DMS114 treated with DMSO at 0.1 percent for 48 hours (cell line): ENCODE measurements around the gene LRP1-AS.

Experiments
- DNase-seq: peaks from one replicate; lab custom pipeline; 2025; ENCODE audit not compliant: unreplicated experiment; lab: John Stamatoyannopoulos, UW

LRP1-AS gene

DNA sequence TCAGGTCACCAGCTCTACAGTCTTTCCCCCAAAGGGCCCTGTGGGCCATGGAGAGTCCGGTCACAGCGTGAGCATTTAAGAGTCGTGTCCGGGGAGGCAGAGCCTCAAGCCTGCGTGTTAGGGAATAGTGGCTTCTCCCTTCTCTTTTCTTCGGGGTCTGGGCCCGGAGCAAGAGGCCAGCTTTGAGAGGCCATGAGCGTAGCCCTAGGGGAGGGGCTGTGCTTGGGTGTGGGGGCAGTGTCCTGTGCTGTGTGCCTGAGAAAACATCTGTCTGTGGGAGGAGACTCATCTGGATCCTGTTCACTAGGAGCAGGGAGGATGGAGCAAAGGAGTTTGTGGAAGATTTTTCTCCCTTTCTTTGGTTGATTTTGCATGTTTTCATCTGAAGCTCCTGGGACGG lies 5.3 kb downstream of the LRP1-AS start:
- no peak for DNase-seq

DNA sequence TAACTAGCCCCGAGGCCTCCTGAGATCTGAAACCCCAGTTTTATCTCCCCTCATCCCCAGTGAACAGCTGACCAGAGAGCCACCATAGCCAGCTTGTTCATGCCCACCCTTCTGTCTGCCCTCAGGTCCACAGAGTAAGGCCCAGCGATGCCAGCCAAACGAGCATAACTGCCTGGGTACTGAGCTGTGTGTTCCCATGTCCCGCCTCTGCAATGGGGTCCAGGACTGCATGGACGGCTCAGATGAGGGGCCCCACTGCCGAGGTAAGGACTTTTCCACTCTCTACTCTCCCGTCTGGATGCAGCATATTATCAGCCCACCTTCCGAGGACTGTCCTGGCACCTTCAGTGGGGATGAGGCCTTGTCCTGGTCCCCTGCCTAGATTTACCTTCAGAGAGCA lies 6.2 kb downstream of the LRP1-AS start:
- DNase-seq = no peak

DNA sequence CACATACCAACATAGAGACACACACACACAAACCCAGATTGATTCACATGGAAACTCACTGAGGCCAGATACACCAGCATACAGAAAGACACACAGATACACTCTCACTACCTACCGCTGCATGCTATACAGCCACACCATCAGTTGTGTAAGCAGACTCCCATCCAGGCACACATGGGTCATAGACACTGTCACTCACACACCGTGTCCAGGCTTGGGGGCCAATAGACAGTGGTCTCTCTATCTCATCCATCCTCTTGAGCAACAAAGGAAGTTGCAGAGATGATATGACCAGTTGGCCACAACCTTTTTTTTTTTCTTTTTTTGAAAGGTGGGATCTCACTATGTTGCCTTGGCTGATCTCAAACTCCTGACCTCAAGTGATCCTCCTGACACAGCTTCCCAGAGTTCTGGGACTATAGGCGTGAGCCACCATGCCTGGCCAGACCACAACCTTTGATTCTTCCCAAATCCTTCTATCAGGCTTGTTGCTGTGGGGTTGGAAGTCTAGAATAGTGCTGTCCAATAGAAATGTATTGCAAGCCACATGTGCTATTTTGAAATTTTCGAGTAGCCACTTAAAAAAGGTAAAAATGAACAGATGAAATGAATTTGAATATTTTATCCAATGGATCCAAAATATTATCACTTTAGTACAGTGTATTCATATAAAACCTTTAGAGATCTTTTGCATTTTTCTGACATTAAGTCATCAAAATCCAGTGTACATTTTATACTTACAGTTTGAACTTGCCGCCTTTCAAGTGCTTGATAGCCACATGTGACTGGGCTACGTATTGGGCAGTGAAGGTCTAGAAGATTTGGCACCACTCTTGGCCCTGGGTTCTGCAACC lies 7.4 kb downstream of the LRP1-AS start:
- DNase-seq = no peak

DNA sequence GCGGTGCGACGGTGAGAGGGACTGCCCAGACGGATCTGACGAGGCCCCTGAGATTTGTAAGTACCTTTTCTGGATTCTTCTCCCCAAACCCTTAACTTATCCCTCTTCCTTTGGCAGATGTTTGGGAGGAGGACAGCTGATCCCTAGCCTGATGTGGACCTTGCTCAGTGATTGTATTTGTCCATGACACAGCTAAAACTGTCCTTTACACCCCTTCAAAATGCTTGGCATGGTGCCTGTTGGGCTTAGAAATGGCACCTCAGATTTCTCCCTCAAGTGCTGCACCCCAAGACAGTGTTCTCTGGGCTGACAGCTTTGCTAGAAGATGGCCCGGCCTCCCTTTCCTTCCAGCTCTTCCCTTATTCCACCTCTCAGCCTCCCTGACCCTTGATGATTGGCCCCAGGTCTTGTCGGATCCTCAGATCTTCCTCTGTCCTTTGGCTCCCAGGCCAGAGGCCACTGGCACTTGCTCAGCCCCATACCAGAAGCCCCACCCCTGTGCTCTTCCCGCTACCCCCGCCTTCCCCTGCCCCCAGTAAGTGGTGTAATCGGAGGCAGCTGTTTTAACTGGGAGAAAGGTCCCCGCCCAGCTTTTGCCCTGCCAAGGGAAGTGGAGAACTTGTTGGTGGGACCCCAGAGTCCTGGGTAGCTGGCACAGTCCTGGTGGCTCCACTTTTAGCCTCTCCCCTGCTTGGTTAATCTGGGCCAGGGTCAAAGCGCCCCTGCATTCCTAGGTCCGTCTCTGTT lies 8.7 kb downstream of the LRP1-AS start:
- no peak for DNase-seq

DNA sequence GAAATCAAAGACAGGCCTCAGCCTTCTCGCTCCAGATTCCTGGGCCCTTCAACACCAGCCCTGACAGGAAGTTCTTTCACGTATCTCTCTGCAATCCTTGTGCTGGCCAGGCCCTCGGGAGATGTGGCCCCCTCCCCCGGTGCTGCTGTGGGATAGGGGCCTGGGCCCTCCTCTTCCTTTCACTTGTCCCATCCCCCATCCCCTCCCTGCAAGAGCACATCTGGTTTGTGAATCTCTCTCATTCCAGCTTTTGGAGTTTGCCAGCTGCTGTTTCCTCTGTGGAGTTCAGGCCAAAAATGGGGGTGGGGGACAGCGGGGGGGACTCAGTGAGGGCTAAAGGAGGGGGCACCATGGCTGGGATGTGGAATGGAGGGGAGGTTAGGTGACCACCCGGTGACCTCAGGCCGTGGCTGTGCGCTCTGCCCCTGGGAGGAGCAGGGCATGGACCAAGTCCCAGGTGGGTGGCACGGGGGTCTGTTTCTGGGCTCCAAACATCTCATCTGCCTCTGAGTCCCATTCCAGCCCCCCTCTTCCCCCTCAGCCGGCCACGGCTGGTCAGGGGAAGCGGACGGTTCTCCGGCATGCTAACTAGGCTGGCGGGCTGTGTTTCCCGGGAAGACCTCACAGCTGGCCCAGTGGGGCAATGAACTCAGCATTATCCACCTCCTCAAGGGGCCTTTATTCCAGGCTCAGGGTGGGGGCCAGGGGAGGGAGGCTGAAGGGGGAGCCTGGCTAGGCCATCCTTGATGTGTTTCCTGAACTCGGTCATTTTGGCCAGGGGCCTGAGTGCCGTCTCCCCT lies 11.7 kb downstream of the LRP1-AS start:
- DNase-seq = no peak

DNA sequence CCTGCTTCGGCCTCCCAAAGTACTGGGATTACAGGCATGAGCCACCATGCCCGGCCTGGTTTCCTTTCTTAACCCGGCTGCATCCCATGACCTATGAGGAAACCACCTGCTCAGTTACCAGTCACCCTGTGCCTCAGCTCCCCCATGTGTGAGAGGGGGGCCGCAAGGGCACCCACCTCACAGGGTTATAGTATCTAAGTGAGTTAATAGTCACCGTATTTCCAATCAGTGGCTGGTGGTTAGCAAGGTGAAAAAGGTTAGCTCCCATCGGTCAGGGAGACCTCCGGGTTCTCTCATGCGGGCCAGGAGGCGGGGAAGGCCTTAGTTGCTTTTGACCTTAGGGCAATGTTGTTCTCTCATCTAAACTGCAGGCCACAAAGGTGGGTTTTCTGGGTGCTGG lies 12.5 kb downstream of the LRP1-AS start:
- no peak for DNase-seq

DNA sequence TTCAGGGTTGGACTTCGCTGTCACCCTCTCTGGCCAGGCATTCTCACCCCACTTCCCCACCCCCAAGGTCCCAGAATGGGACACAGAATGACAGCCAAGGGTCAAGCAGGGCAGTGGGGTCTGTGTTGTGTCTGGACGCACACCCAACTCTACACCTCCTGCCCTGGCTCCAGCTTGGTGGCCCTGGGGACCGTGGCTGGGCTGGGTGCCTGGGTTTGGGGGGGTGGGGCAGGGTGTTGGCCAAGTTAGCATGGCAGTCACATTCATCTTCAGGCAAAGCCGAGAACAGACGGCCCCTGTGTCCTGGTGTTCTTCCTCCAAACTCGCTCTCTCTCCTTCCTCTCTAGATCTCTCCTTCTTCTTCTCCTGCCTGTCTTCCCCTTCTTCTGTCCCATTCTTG lies 13.5 kb downstream of the LRP1-AS start:
- DNase-seq = no peak

DNA sequence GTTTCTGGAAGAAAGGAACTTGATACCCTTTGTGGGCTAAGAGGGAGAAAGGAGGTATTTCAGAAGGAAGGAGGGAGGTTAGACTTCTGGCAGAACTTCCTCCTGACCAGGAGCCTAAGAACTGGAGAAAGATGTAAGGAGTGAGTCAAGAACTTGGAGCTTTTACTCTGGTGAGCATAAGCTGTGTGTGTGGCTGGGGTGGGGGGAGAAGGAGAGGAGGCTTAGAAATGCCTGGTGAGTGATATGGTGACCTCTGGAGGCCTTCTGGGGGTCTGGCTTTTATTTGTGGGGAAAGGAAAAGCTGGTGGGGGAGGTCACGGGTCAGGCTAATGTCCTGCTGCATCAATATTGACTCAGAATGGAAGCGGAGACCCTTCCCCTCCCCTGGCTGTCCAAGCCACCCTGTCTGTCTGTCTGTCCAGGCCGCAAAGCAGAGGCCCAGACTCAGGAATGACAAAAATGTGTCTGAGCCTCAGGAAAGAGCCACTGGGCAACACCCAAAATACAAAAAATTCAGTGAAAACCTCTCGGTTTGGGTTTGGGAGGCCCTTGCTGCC lies 14.3 kb downstream of the LRP1-AS start:
- no peak for DNase-seq

DNA sequence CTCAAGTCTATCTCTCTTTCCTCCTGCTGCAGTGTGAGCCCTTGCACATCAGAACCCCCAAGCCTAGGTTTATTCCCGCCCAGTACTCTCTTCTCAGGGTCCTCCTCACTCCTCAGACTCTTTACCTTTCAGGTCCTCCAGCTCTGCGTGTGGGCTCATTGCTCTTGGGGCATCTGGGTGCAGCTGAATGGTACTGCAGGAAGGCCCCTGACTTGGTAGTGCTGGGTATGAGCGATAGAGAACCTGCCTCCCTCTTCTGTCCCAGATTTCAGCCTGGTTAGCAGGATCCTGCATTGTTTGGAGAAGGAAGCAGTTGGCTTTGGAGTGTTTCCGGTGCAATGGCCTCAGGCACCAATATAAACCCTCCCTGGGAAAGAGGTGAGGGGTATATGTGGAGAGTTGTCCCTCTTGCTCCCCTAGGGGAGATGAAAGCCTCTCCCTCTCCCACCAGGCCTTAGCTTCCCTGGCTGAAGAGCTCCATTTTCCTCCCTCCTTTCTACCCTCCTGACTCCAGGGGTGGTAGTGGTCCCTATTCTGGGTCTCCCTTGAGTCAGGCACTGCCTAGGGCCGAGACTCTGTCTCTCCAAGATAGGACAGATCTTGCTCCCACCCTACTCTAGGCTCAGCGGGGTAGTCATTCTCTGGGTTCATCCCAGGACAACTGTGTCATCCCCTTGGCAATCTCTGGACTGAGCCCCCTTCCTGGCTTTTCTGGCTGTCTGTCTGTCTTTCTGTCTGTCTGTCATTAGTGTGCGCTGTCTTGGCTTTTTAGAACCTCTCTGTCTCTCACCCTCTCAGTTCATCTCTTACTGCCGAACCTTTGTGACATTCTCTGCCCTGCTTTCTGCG lies 15.3 kb downstream of the LRP1-AS start:
- no peak for DNase-seq

DNA sequence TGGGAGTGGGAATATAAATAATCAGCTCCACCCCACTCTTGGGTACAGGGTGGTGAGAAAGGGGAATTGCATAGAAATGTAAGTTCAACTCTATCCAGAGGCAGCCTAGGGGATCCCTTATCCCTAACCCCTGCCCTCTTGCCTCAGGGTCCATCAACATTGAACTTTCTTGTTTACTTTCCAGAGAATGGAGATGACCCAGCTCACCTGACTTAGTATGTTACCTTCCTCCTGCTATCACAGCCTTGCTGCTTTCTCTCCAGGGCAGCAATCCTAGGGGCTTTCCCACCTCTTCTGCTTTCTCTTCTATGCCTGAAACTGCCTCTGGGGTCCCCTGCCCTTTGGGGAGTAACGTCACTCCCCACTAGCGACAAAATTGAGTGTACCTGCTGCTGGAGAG lies 16.5 kb downstream of the LRP1-AS start:
- no peak for DNase-seq

DNA sequence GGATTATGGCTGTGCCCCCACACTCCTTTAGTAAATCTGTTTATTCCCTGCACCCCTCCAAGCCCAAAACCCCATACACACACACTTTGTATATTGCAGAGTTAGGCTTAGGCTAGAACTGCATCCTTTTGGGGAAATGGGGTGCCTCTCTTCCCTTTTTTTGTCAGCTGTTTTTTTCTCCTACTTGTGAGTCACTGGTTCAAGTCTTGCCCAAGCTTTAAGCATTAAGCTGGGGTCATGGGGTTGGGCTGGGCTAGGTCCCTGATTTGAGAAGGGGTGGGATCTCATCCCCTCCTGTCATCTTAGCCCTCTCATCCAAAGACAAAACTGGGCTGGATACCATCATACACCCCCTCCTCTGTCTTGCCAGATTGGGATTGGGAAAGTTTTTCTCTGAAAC lies 17.5 kb downstream of the LRP1-AS start:
- DNase-seq = no peak

DNA sequence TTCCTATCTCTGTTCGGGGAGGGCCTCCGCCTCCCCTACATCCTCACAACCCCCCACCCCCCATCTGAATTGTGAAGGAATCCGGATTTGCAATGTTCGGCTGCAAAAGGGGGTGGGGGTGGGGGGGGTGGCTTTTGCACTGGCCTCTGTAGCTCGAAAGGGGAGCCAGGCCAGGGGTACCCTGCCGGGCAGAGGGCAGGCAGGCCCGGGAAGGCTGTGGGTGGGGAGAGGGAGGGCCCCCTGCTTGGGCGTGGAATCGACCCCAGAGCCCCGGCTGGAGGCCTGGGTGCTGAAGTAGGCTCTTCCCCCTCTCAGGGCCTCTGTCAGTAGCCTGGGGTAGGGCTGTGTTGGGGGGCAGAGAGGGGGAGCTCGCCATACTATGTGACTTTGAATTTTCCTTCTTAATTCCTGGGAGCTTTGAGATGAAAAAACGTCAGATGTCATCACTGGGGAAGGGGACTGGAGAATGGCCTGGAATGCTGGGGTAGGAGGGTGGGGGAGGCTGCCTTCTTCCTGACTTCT lies 18.0 kb downstream of the LRP1-AS start:
- no peak for DNase-seq

DNA sequence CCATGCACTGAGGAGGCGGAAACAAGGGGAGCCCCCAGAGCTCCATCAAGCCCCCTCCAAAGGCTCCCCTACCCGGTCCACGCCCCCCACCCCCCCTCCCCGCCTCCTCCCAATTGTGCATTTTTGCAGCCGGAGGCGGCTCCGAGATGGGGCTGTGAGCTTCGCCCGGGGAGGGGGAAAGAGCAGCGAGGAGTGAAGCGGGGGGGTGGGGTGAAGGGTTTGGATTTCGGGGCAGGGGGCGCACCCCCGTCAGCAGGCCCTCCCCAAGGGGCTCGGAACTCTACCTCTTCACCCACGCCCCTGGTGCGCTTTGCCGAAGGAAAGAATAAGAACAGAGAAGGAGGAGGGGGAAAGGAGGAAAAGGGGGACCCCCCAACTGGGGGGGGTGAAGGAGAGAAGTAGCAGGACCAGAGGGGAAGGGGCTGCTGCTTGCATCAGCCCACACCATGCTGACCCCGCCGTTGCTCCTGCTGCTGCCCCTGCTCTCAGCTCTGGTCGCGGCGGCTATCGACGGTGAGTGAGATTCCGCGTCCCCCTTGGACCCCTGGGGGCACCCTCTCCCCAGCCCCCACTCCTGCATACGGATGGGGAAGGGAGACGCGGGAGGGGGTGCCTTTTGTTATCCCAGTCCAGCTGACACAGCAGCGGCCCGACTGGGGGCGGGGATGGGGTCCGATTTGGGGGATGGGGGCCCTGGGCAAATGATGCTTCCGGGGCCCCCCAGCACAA lies 18.7 kb downstream of the LRP1-AS start:
- DNase-seq = no peak

DNA sequence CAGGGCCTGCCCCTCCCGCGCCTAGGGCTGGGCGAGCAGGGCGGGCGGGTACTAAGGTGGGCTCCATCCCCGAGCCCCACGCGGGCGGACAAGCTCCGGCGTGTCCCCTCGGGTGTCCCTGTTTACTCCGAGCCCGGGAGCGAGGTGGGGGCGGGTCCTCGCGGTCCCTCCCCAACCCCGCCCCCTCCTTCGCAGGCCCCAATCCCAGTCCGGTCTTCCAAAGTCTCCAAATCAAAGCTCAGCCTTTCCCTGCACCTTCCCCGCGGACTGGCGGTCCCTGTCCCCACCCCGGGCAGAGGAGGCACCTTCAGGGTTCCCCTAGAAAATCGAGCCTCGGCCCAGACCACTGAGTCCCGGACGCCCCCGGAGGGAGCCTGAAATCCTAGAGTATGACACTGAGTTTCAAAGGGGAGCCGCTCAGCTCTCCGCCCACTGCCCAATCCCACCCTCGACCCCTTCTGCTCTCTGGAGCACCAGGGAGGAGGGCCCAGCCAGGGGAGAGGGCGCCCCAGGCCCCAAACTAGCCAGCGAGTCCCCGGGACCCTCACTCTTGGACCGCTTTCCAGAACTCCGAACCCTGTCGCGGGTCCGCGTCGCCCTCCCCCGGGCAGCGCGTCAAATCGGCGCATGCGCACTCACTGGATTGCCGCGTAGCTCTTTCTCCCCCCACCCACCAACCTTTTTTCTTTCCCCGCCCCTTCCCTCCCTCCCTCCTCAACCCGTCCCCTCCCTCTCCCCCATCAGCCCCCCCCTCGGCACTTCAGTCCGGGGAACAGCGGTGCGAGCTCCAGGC lies 19.5 kb downstream of the LRP1-AS start, which contains the start of gene LRP1:
LRP1 (plus strand) TSS at position 758 of the 793 bp plus-strand sequence. CDS start 482 bp downstream, outside the sequence.
- peak; percentile 75 for DNase-seq

DNA sequence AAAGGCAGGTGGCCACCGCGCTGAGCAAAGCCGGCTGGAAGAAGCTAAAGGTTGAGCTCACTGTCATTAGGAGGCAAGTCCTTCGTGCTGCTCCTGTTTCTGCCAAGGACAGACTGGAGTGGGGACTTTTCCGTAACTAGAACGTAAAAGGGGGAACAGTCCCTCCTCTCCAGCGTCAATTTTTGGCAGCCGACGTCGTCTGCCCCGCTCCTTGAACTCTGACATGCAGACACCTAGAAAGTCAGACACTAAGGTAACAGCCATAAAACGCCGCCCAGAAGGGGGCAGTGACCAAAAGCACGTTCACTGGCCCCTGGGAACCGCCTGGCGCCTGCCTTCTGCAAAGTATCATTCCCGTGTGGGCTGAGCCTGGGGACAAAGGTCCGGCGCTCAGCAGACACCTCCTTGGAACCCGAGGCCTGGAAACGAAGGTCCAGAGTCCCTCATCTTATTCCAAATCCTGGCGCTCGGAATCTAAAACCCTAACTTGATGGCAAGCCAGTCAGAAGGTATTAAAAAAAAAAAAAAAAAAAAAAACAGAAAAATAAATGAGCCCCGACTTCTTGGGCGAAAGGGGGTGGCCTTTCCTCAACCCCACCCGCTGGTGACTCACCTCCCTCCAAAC lies 20.2 kb downstream of the LRP1-AS start:
- no peak for DNase-seq

DNA sequence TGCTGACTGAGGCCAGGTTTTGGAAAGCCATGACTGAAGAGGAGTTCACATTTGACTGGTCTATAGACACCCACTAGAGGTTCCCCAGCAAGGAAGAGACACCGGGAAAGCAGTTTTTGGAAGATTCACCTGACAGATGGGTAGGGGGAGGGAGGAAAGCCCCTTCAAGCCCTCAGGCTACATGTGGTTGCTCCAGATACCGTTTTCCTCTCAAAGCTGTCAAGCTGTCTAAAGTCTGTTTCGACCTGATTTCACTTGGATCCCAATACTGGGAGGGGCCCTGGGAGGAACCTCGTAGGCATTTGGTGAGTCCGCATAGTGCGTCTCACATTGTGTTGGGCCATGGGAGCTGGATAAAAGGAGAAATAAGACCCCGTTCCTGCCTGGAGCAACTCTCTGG lies 20.9 kb downstream of the LRP1-AS start:
- DNase-seq = no peak

DNA sequence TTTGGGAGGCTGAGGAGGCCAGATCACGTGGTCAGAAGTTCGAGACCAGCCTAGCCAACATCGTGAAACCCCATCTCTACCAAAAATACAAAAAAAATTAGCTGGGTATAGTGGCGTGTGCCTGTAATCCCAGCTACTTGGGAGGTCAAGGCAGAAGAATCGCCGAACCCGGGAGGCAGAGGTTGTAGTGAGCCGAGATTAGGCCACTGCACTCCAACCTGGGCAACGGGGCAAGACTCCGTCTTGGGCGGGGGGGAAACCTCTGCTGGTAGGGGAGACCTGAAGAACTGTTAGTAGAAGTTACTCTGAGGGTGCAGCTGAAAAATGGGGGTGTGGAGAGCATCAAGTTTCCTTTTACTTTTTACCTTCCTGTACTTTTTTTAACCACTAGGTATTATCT lies 21.4 kb downstream of the LRP1-AS start:
- DNase-seq = no peak

DNA sequence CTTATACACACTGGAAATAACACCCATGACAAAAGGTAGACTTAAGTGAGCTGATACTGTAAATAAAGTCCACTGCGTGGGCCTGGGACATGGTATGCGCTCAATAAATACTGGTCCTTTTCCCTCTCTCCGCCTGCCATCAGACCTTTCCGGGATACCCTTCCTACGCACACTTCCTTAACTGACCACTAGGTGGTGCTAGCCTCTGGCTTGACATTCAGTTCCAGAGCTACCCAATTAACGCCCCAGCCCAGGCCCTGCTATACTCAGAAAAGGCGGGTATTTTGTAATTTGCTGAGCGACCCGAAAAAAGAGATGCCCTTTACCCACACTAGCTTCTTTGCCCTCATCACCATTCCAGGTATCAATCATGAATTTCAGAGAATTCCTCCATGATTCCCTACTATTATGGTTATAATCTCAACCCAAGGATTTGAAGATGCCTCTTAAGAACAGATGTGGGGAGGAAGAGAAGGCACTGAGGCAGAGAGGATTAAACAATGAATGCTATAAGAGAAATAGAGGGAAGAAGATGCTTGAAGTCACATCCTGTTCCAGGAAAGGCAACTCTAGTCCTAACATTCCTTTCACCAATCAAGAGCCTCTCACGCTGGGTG lies 23.1 kb downstream of the LRP1-AS start:
- peak; percentile 77 for DNase-seq
